Measurements from ENCODE around the gene KIT. TPM values are rescaled to one million over a fixed set of nuclear protein-coding genes. Genes with fewer than 3 reads are reported as not detected.

The KIT gene
- total RNA-seq, 4 donors from 2014 or later: 3.6 to 12.1 (median 9.2) TPM

DNA sequence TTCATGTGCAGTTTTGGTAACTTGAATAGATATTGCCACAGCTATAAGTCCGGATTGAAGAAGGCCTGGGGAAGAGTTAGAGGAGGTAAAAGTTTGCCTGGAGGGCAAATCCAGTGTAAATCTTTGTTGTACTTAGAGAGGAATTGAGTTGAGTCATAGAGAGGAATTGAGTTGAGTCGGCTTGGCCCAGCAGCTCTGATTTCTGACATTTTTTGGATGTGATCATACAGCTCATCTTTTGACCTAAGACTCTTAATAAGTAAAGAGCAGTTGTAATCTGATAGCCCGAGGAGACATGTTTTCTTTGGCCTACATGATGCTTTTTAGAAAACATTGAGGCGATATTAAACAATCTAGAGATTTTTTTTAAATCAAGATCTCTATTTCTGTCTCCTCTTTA, 3.9 kb downstream of the KIT start:
- no peak for TF ChIP-seq CTCF (IDR thresholded peaks at IDR 0.05; ENCODE audit: low read depth)

- no peak for TF ChIP-seq CTCF (IDR thresholded peaks at IDR 0.05; ENCODE audit: low read depth)
These were observed 4.4 kb downstream of the KIT start for GRCh38 chr4:54662123-54662522.

GRCh38 chr4:54662901-54663585, 5.3 kb downstream of the KIT start:
- no peak for TF ChIP-seq CTCF (IDR thresholded peaks at IDR 0.05; ENCODE audit: low read depth)

DNA sequence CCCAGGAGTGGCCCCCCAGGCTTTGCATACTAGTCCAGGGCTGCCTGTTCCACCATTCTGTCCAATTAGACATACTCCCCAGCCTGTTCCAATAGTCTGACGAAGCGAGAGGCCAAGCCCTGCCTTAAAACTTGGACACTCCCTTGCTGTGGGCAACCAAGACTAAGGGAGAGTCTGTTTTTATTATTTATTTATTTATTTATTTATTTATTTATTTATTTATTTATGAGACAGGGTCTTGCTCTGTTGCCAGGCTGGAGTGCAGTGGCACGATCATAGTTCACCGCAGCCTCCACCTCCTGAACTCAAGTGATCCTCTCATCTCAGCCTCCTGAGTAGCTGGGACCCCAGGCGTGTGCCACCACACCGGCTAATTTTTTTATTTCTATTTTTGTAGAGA, 6.6 kb downstream of the KIT start:
- no peak for TF ChIP-seq CTCF (IDR thresholded peaks at IDR 0.05; ENCODE audit: low read depth)

GRCh38 chr4:54668014-54668611, 10.4 kb downstream of the KIT start:
- no peak for TF ChIP-seq CTCF (IDR thresholded peaks at IDR 0.05; ENCODE audit: low read depth)

DNA sequence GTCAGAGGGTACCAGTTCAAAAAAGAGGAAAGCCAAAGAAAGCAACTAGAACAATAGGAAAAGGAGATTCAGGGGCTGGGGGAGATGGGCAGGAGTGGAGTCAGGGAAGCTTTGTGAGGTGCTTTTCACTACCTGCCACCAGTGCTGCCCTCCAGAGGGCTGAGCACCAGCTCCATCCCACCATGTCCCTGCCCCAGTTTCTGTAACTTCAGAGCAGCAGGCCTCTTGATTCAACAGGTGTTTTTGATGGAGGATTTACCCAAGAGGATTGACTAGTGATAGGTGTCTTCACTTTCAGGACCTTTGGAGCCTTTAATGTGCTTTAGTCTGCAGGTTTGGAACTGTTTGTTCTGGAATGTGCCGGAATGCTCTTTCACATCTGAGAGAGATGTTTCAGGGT, 12.1 kb downstream of the KIT start:
- no peak for TF ChIP-seq CTCF (IDR thresholded peaks at IDR 0.05; ENCODE audit: low read depth)

GRCh38 chr4:54675721-54676461, 18.1 kb downstream of the KIT start:
- no peak for TF ChIP-seq CTCF (IDR thresholded peaks at IDR 0.05; ENCODE audit: low read depth)
